HG03196 (cell line): ENCODE measurements around the gene XIST.
"Not testable (repeated sequence)": the region's sequence is repeated elsewhere in the genome, so short reads cannot be mapped to it uniquely, and the experiment has no call there.

Experiments
- ATAC-seq: cut with Tn5 transposase; IDR thresholded peaks from one replicate; pipeline ENCODE4 v1.9.1; 2021; ENCODE audit not compliant: unreplicated experiment

The XIST gene

GRCh38 chrX:73840120-73840924 is 12.2 kb downstream of the XIST start:
- ATAC-seq, result no peak

- ATAC-seq, result no peak
Observed at GRCh38 chrX:73839152-73839551, 13.4 kb downstream of the XIST start.

GRCh38 chrX:73838123-73838522 is 14.4 kb downstream of the XIST start:
- ATAC-seq, result no peak

GRCh38 chrX:73836956-73837477 is 15.5 kb downstream of the XIST start:
- ATAC-seq, result no peak

- no peak for ATAC-seq
Observed at GRCh38 chrX:73834219-73834618, 18.3 kb downstream of the XIST start.

GRCh38 chrX:73832319-73832718 is 20.2 kb downstream of the XIST start:
- no peak for ATAC-seq

- ATAC-seq, result no peak
Observed at GRCh38 chrX:73831500-73831899, 21.0 kb downstream of the XIST start.

GRCh38 chrX:73830489-73831414 is 21.8 kb downstream of the XIST start:
- ATAC-seq, result no peak

- ATAC-seq, result no peak
Observed at GRCh38 chrX:73829890-73830466, 22.5 kb downstream of the XIST start.

- ATAC-seq, result no peak
Observed at GRCh38 chrX:73828080-73828720, 24.3 kb downstream of the XIST start.

- ATAC-seq, result no peak
Observed at GRCh38 chrX:73827406-73827805, 25.1 kb downstream of the XIST start.

GRCh38 chrX:73826996-73827395 is 25.5 kb downstream of the XIST start:
- ATAC-seq, result no peak

GRCh38 chrX:73825569-73825968 is 26.9 kb downstream of the XIST start:
- no peak for ATAC-seq

- no peak for ATAC-seq
Observed at GRCh38 chrX:73823473-73824004, 29.0 kb downstream of the XIST start.

GRCh38 chrX:73822775-73823174 is 29.7 kb downstream of the XIST start:
- no peak for ATAC-seq

GRCh38 chrX:73821921-73822559 is 30.5 kb downstream of the XIST start:
- no peak for ATAC-seq

GRCh38 chrX:73819864-73820558 is 32.5 kb downstream of the XIST start:
- ATAC-seq, result not testable (repeated sequence)

GRCh38 chrX:73818200-73819116 is 34.1 kb downstream of the XIST start:
- no peak for ATAC-seq
